ENCODE data around the gene WFDC2.

- no peak for TF ChIP-seq CTCF (IDR thresholded peaks at IDR 0.05; ENCODE audit: low read length)
- no peak for TF ChIP-seq EZH2phosphoT487 (IDR thresholded peaks at IDR 0.05; ENCODE audit: low read length)
- TF ChIP-seq EZH2 (optimal IDR thresholded peaks at IDR 0.05; ENCODE audit: low read depth, low read length), result no peak
Observed at GRCh38 chr20:45518282-45518681, 48.7 kb downstream of the WFDC2 start.

All from MM.1S (cell line).